A673 (cell line): ENCODE measurements around the gene SH3D21. TPM values are rescaled to one million over a fixed set of nuclear protein-coding genes. Genes with fewer than 3 reads are reported as not detected.

Source experiments
- BruUV-seq: library from RNA; stranded (reverse); fragments of 400-500 nt; replicated peaks from 2 replicates; lab custom pipeline; 2021; lab: Mats Ljungman, UMichigan
- CTCF ChIA-PET: fragments of 300-600 bp; sonication (Branson Sonifier 250); formaldehyde crosslinking; loops from one replicate; lab custom pipeline; 2022; ENCODE audit warnings: antibody characterized with exemption; lab: Charles Lee
- POLR2A ChIA-PET: fragments of 300-600 bp; sonication (Branson Sonifier 250); formaldehyde crosslinking; loops from one replicate; lab custom pipeline; 2022; ENCODE audit warnings: antibody characterized with exemption; ENCODE audit not compliant: low non-redundant PET; lab: Charles Lee
- DNase-seq: peaks from one replicate; pipeline ENCODE4 v3.0.0-alpha.2; 2015; ENCODE audit warnings: low spot score
- H3K27ac ChIP-seq: fragments of 200-600 bp; sonication (generic); 2 replicates; pipeline ENCODE4 v1.5.1; 2016; ENCODE audit warnings: mixed run types, low read depth, mild to moderate bottlenecking, mixed read lengths, antibody characterized with exemption, low read length; ENCODE audit not compliant: poor library complexity, severe bottlenecking
- H3K27me3 ChIP-seq: fragments of 200-600 bp; sonication (generic); replicated peaks from 2 replicates; pipeline ENCODE4 v1.6.1; 2017; ENCODE audit warnings: mixed run types, low read depth, mild to moderate bottlenecking, mixed read lengths, antibody characterized with exemption, low read length; ENCODE audit not compliant: insufficient read depth, poor library complexity
- H3K36me3 ChIP-seq: fragments of 200-600 bp; sonication (generic); 2 replicates; pipeline ENCODE4 v1.6.1; 2016; ENCODE audit warnings: mixed run types, mild to moderate bottlenecking, mixed read lengths, antibody characterized with exemption, low read length; ENCODE audit not compliant: insufficient read depth, poor library complexity, severe bottlenecking
- H3K4me1 ChIP-seq: fragments of 200-600 bp; sonication (generic); 2 replicates; pipeline ENCODE4 v1.6.1; 2017; ENCODE audit warnings: mixed run types, mild to moderate bottlenecking, mixed read lengths, antibody characterized with exemption, low read length; ENCODE audit not compliant: insufficient read depth, poor library complexity, severe bottlenecking
- H3K4me3 ChIP-seq: fragments of 200-600 bp; sonication (generic); 2 replicates; pipeline ENCODE4 v1.5.1; 2016; ENCODE audit warnings: low read depth, mixed run types, mild to moderate bottlenecking, mixed read lengths, low read length; ENCODE audit not compliant: poor library complexity, severe bottlenecking
- H3K9me3 ChIP-seq: fragments of 200-600 bp; sonication (generic); 2 replicates; pipeline ENCODE4 v1.6.1; 2016; ENCODE audit warnings: mixed run types, low read depth, mild to moderate bottlenecking, mixed read lengths, antibody characterized with exemption, low read length; ENCODE audit not compliant: poor library complexity, severe bottlenecking
- CTCF ChIP-seq: fragments of 300-800, 200-600 bp; sonication (generic); conservative IDR thresholded peaks from 2 replicates; pipeline ENCODE4 v1.5.1; 2017; ENCODE audit warnings: low read depth, mild to moderate bottlenecking, antibody characterized with exemption, low read length, moderate library complexity, mixed read lengths
- EZH2 ChIP-seq: fragments of 200-600 bp; sonication (generic); IDR thresholded peaks from 2 replicates; pipeline ENCODE4 v1.6.1; 2017; ENCODE audit warnings: borderline replicate concordance, low read depth, mild to moderate bottlenecking, mixed read lengths, antibody characterized with exemption, low read length; ENCODE audit not compliant: poor library complexity, severe bottlenecking
- intact Hi-C: fragments of 100-400 bp; cut with micrococcal nuclease; formaldehyde crosslinking; loops from one replicate; pipeline ENCODE4 v1.10.0; 2022; ENCODE audit not compliant: unreplicated experiment
- total RNA-seq: library from RNA; stranded (reverse); gene quantifications from 2 replicates; pipeline ENCODE4 v1.2.3, GENCODE V29; 2021

SH3D21 gene
- total RNA-seq, 1 experiment from 2014 or later = 2.9 TPM

- ChIA-PET POLR2A (no interaction called here), CTCF (no interaction called here)
- no TSS peak for BruUV-seq
- Histone ChIP-seq H3K27me3 (no peaks in the 10 kb centered on the region), H3K9me3 (no peaks in the 10 kb centered on the region), H3K4me1 (no peaks in the 10 kb centered on the region), H3K36me3 (peaks cover 8% of the 10 kb centered on the region), H3K4me3 (no peak overlapping the region), H3K27ac (no peak overlapping the region)
- no peak for TF ChIP-seq EZH2
- intact Hi-C loops = no loop called here
- DNase-seq = no peak
Observed at GRCh38 chr1:36337830-36338229, 31.7 kb downstream of the SH3D21 start.

- Histone ChIP-seq H3K4me1 (no peaks in the 10 kb centered on the region), H3K36me3 (peaks cover 15% of the 10 kb centered on the region), H3K27ac (no peak overlapping the region), H3K9me3 (no peaks in the 10 kb centered on the region), H3K4me3 (no peak overlapping the region), H3K27me3 (no peaks in the 10 kb centered on the region)
- intact Hi-C loops = no loop called here
- POLR2A ChIA-PET = no interaction called here
- no TSS peak for BruUV-seq
- CTCF ChIA-PET = no interaction called here
- no peak for TF ChIP-seq EZH2
- no peak for TF ChIP-seq CTCF
- no peak for DNase-seq
Observed at GRCh38 chr1:36339215-36339614, 33.0 kb downstream of the SH3D21 start.

GRCh38 chr1:36339615-36340014, 33.4 kb downstream of the SH3D21 start:
- Histone ChIP-seq H3K4me3 (no peak overlapping the region), H3K36me3 (peaks cover 17% of the 10 kb centered on the region), H3K27me3 (no peaks in the 10 kb centered on the region), H3K27ac (no peak overlapping the region), H3K9me3 (no peaks in the 10 kb centered on the region), H3K4me1 (no peaks in the 10 kb centered on the region)
- POLR2A ChIA-PET = no interaction called here
- TSS peak; percentile 77 for BruUV-seq
- TF ChIP-seq EZH2 (no peak), CTCF (no peak)
- DNase-seq = no peak
- intact Hi-C loops = no loop called here
- CTCF ChIA-PET = no interaction called here
